Fibroblast of lung (primary cell): Measurements from ENCODE around the gene C9orf72.

ENCODE experiments used
- CTCF ChIP-seq, 2 donors: IDR thresholded peaks in 1 of 2; conservative IDR thresholded peaks in 1 of 2; 1 replicate in 1 of 2; 2 replicates in 1 of 2; pipeline ENCODE4 v1.5.1; 2011 to 2012; ENCODE audit warnings: low read length in 2 of 2, control low read depth in 1 of 2, inconsistent platforms in 1 of 2, low read depth in 1 of 2, mild to moderate bottlenecking in 1 of 2
- EZH2 ChIP-seq: IDR thresholded peaks from 2 replicates; pipeline ENCODE4 v1.5.1; 2012; ENCODE audit warnings: low read length, control low read depth, mild to moderate bottlenecking; ENCODE audit errors: missing control alignments

GRCh38 chr9:27622693-27623340, 49.5 kb upstream of the C9orf72 start:
- TF ChIP-seq CTCF (conservative IDR thresholded peaks at IDR 0.05 in 1 of 2, IDR thresholded peaks at IDR 0.05 in 1 of 2; ENCODE audit: low read depth in 1 of 2, low read length in 2 of 2) (no peak), EZH2 (no peak)
